Measurements from ENCODE around the gene OR5K2.

DNA sequence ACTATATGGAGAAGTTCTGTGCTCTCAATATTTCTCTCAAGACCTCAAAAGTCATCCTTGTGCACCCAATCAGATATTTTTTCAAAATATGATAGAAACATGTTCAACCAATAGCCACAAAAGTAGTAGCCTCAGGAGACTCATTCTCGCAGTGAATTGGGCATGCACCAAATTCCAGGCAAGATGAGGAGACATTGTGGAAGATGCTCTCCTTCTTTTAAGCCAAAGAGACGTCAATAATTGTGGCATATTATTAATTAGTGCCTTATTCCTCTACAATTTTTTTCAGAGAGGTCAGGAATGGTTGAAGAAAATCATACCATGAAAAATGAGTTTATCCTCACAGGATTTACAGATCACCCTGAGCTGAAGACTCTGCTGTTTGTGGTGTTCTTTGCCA, at the start of gene OR5K2:
- TF ChIP-seq, protein P1, sequence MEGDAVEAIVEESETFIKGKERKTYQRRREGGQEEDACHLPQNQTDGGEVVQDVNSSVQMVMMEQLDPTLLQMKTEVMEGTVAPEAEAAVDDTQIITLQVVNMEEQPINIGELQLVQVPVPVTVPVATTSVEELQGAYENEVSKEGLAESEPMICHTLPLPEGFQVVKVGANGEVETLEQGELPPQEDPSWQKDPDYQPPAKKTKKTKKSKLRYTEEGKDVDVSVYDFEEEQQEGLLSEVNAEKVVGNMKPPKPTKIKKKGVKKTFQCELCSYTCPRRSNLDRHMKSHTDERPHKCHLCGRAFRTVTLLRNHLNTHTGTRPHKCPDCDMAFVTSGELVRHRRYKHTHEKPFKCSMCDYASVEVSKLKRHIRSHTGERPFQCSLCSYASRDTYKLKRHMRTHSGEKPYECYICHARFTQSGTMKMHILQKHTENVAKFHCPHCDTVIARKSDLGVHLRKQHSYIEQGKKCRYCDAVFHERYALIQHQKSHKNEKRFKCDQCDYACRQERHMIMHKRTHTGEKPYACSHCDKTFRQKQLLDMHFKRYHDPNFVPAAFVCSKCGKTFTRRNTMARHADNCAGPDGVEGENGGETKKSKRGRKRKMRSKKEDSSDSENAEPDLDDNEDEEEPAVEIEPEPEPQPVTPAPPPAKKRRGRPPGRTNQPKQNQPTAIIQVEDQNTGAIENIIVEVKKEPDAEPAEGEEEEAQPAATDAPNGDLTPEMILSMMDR (IDR thresholded peaks at IDR 0.05): no peak
- TF ChIP-seq POLR2A (IDR thresholded peaks at IDR 0.05) (no peak), EP300 (IDR thresholded peaks at IDR 0.05) (no peak)
